Fibroblast of lung (primary cell): ENCODE data around the gene PTGFRN.

Source experiments
- EZH2 ChIP-seq: IDR thresholded peaks from 2 replicates; pipeline ENCODE4 v1.5.1; 2012; ENCODE audit warnings: low read length, control low read depth, mild to moderate bottlenecking; ENCODE audit errors: missing control alignments
- TF ChIP-seq, protein P1 (sequence below), 2 donors: IDR thresholded peaks in 1 of 2; conservative IDR thresholded peaks in 1 of 2; 1 replicate in 1 of 2; 2 replicates in 1 of 2; pipeline ENCODE4 v1.5.1; 2011 to 2012; ENCODE audit warnings: low read length in 2 of 2, control low read depth in 1 of 2, inconsistent platforms in 1 of 2, low read depth in 1 of 2, mild to moderate bottlenecking in 1 of 2

DNA sequence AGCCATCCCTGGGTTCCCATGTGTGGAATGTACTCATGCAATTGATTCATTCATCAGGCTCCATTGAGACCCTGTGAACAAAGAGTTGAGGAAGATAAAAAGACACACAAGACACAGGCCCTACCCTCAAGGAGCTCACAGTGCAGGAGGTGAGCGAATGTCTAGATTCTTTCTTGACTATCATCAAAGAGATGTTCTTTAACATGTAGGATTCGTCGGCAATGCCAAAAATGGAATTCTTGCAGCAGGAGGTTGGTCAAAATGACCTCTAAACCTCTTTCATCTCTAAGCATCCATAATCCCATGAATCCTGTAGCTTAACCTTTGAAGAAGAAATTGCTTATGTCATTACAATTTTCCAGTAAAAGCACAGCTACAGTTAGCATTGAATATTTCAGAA is 122.5 kb downstream of the PTGFRN start:
- no peak for TF ChIP-seq EZH2
- TF ChIP-seq, protein P1, sequence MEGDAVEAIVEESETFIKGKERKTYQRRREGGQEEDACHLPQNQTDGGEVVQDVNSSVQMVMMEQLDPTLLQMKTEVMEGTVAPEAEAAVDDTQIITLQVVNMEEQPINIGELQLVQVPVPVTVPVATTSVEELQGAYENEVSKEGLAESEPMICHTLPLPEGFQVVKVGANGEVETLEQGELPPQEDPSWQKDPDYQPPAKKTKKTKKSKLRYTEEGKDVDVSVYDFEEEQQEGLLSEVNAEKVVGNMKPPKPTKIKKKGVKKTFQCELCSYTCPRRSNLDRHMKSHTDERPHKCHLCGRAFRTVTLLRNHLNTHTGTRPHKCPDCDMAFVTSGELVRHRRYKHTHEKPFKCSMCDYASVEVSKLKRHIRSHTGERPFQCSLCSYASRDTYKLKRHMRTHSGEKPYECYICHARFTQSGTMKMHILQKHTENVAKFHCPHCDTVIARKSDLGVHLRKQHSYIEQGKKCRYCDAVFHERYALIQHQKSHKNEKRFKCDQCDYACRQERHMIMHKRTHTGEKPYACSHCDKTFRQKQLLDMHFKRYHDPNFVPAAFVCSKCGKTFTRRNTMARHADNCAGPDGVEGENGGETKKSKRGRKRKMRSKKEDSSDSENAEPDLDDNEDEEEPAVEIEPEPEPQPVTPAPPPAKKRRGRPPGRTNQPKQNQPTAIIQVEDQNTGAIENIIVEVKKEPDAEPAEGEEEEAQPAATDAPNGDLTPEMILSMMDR (conservative IDR thresholded peaks at IDR 0.05 in 1 of 2, IDR thresholded peaks at IDR 0.05 in 1 of 2; ENCODE audit: low read depth in 1 of 2, low read length in 2 of 2) = no peak
